Fibroblast of villous mesenchyme (primary cell): ENCODE results near the gene ATP1A3. TPM values are rescaled to one million over a fixed set of nuclear protein-coding genes. Genes with fewer than 3 reads are reported as not detected.

Experiments used
- DNase-seq: peaks from one replicate; pipeline ENCODE4 v3.0.0-alpha.2; 2010; ENCODE audit warnings: low read depth
- H3K4me3 ChIP-seq: 2 replicates; pipeline ENCODE4 v1.5.1; 2011; ENCODE audit warnings: low read depth, mild to moderate bottlenecking, low read length
- total RNA-seq: library from RNA; depleted of rRNA; stranded (reverse); fragments of >200 nt; gene quantifications from 2 replicates; pipeline ENCODE4 v1.2.3, GENCODE V29; 2012
- TF ChIP-seq, protein P1 (sequence below): IDR thresholded peaks from 2 replicates; pipeline ENCODE4 v1.5.1; 2012; ENCODE audit warnings: low read depth, mild to moderate bottlenecking, low read length; ENCODE audit not compliant: insufficient read depth

Gene ATP1A3
- total RNA-seq, 1 donor: not detected

DNA sequence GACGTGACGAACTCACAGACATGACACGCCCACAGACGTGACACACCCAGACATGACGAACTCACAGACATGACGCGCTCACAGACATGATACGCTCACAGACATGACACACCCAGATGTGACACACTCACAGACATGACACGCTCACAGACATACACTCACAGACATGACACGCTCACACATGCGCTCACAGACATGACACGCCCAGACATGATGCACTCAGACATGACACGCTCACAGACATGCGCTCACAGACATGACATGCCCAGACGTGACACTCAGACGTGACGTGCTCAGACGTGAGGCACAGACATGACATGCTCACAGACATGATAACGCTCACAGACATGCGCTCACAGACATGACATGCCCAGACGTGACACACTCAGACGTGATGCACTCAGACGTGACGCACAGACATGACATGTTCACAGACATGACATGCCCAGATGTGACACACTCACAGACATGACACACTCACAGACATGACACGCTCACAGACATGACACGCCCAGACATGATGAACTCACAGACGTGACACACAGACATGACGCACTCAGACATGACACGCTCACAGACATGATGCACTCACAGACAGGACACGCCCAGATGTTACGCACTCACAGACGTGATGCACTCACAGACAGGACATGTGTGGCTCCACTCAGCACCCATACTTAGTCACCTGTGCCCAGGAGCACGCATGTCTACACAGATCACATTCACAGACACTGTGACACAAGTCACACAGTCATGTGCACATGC is 73.9 kb downstream of the ATP1A3 start:
- TF ChIP-seq, protein P1, sequence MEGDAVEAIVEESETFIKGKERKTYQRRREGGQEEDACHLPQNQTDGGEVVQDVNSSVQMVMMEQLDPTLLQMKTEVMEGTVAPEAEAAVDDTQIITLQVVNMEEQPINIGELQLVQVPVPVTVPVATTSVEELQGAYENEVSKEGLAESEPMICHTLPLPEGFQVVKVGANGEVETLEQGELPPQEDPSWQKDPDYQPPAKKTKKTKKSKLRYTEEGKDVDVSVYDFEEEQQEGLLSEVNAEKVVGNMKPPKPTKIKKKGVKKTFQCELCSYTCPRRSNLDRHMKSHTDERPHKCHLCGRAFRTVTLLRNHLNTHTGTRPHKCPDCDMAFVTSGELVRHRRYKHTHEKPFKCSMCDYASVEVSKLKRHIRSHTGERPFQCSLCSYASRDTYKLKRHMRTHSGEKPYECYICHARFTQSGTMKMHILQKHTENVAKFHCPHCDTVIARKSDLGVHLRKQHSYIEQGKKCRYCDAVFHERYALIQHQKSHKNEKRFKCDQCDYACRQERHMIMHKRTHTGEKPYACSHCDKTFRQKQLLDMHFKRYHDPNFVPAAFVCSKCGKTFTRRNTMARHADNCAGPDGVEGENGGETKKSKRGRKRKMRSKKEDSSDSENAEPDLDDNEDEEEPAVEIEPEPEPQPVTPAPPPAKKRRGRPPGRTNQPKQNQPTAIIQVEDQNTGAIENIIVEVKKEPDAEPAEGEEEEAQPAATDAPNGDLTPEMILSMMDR: no peak

DNA sequence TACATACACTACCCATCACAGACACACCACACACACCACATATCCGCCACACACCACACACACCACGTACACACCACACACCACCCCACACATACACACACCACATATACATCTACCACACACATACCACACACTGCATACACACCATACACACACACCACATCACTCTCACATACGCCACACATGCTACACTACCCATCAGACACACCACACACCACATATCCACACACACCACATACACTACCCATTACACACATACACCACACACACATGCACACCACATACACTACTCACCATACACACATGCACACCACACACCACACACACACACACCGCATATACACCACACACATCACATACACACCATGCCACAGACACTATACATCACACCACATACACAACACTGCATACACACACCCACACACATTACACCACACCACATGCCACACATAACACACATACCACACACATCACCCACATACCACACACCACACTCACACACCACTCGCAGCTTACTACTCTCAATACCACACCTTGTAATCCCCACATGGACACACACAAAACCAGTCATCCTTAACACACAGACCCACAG is 75.3 kb downstream of the ATP1A3 start:
- no peak overlapping the region for H3K4me3 ChIP-seq
- TF ChIP-seq, protein P1: no peak
- no peak for DNase-seq

More for the DNA sequence above, 73.9 kb downstream of the ATP1A3 start:
- DNase-seq: no peak
- no peak overlapping the region for H3K4me3 ChIP-seq

DNA sequence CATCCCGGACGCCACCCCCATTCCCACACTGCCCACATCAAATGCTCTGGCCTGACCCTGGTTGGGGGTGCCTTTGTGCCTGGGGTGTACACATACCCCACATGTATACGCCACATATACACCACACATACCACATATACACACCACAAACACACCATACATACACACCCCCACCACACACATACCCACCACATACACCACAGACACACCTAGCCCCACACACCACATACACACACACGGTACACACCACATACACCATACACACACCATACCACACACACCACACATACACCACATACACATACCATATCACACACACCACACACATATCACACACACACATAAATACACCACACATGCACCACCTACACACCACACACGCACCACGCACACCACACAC is 75.9 kb downstream of the ATP1A3 start:
- TF ChIP-seq, protein P1: no peak
- no peak for DNase-seq
- H3K4me3 ChIP-seq: no peak overlapping the region

DNA sequence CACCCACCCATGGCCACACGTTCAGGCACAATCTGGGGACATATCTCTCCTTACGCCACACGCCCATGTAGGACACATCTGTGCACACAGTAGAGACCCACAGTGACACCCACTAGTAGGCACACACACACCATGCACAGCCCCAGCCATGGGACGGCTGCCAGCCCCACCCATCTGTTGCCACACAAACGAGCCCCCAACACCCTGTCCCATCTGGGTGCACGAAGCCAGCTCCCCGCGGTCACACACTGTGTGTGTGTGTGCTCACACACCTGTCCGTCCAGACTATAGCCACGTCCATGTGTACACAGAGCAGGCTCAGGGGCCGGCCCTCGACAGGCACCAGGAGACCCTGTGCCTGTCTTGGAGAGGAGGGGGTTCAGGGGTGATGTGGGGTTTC is 76.4 kb downstream of the ATP1A3 start:
- no peak for DNase-seq
- H3K4me3 ChIP-seq: no peak overlapping the region
- TF ChIP-seq, protein P1: no peak

Other genes starting within 250 kb of the ATP1A3 start
- not detected in 2 replicates for gene CEACAM6, start 238.7 kb downstream of the ATP1A3 start, total RNA-seq
- gene CEACAM3, start 197.6 kb downstream of the ATP1A3 start, total RNA-seq: not detected in 2 replicates
- not detected in 2 replicates for gene LYPD4, start 149.5 kb downstream of the ATP1A3 start, total RNA-seq
- not detected in 2 replicates for gene DMRTC2, start 149.2 kb downstream of the ATP1A3 start, total RNA-seq
- gene RPS19, start 134.0 kb downstream of the ATP1A3 start, total RNA-seq: 600 and 662 TPM in 2 replicates
- not detected in 2 replicates for gene CD79A, start 117.0 kb downstream of the ATP1A3 start, total RNA-seq
- 35.0 and 38.3 TPM in 2 replicates for gene ARHGEF1, start 111.0 kb downstream of the ATP1A3 start, total RNA-seq
- under 0.01 TPM in 1 of 2 replicates, not detected in the other for gene ERFL, start 65.8 kb downstream of the ATP1A3 start, total RNA-seq
- 105 and 173 TPM in 2 replicates for gene RABAC1, start 34.9 kb downstream of the ATP1A3 start, total RNA-seq
- not detected in 2 replicates for gene GRIK5, start 76.0 kb upstream of the ATP1A3 start, total RNA-seq
- 13.5 and 19.0 TPM in 2 replicates for gene ZNF574, start 81.9 kb upstream of the ATP1A3 start, total RNA-seq
- gene POU2F2, start 138.2 kb upstream of the ATP1A3 start, total RNA-seq: 1.3 and 1.9 TPM in 2 replicates
- gene DEDD2, start 223.4 kb upstream of the ATP1A3 start, total RNA-seq: 14.8 and 15.1 TPM in 2 replicates
- 14.8 and 20.3 TPM in 2 replicates for gene ZNF526, start 226.1 kb upstream of the ATP1A3 start, total RNA-seq
- 16.8 and 21.2 TPM in 2 replicates for gene GSK3A, start 248.4 kb upstream of the ATP1A3 start, total RNA-seq